GM21367 (cell line): Measurements from ENCODE around the gene UBE2U.
"Not testable (repeated sequence)": the region's sequence is repeated elsewhere in the genome, so short reads cannot be mapped to it uniquely, and the experiment has no call there.

ENCODE experiments used
- ATAC-seq: cut with Tn5 transposase; IDR thresholded peaks from one replicate; pipeline ENCODE4 v1.9.1; 2021; ENCODE audit not compliant: unreplicated experiment

The UBE2U gene

GRCh38 chr1:64236541-64236954 lies 33.1 kb downstream of the UBE2U start:
- ATAC-seq: no peak

GRCh38 chr1:64239519-64239918 lies 36.1 kb downstream of the UBE2U start:
- not testable (repeated sequence) for ATAC-seq

GRCh38 chr1:64240206-64240605 lies 36.8 kb downstream of the UBE2U start:
- no peak for ATAC-seq

DNA sequence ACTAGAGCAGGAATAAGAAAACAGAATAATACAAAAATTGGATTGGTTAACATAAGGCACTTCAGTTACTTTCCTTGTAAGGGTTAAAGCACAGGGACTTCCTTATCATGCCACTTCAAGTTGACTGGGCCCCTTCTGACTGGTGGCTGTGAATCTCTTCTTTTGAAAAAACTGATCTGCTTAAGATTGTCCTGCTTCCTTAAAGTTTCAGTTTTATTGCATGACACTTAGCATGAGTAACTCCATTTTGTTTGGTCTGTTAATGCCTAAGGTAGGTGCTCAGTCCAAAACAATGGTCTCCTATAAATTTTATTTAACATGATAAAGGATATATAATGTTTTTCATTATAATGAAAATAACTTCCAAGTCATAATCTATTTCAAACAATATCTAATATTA lies 37.6 kb downstream of the UBE2U start:
- no peak for ATAC-seq

GRCh38 chr1:64242895-64243756 lies 39.7 kb downstream of the UBE2U start:
- ATAC-seq: no peak

DNA sequence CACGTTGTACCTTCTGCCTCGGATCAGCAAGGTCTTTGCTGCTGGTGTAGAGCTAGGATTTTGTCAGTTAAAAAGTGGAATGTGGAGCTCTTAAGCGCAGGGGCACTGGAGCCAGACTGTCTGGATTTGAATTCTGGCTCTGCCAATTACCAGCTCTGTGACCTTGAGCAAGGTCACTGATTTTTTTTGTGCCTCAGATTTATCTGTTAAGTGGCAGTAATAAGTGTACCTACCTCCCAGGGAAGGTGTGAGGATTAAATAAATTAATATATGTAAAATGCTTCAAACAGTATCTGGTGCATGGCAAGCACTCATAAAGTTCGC lies 40.3 kb downstream of the UBE2U start:
- ATAC-seq: no peak

DNA sequence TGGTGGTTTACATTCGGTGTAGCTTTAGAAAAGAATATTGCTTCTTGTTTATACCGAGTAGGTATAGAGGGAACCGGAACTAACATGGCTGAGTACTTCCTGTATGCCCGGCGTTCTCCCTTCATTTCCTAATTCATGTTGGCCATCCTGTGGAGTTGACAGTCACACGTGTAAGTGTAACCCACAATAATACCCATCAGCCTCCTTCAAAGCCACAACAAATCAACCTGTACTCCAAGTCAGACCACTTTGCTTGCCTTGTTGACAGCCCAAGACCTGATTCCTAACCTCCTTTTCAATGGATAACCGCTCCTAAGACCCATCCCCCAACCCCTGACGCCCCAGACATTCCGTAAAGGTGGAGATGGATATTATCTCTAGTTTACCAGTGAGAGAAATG lies 42.1 kb downstream of the UBE2U start:
- ATAC-seq: no peak

- ATAC-seq: no peak
Observed at GRCh38 chr1:64246294-64246917, 43.0 kb downstream of the UBE2U start.

- no peak for ATAC-seq
Observed at GRCh38 chr1:64248065-64248464, 44.6 kb downstream of the UBE2U start.

DNA sequence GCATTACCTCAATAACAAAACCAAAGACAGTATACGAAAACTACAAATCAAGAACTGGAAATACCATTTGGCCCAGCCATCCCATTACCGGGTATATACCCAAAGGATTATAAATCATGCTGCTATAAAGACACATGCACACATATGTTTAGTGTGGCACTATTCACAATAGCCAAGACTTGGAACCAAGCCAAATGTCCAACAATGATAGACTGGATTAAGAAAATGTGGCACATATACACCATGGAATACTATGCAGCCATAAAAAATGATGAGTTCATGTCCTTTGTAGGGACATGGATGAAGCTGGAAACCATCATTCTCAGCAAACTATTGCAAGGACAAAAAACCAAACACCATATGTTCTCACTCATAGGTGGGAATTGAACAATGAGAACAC lies 47.0 kb downstream of the UBE2U start:
- ATAC-seq: not testable (repeated sequence)

GRCh38 chr1:64251971-64252370 lies 48.5 kb downstream of the UBE2U start:
- no peak for ATAC-seq

GRCh38 chr1:64257233-64257632 lies 53.8 kb downstream of the UBE2U start:
- not testable (repeated sequence) for ATAC-seq

GRCh38 chr1:64258444-64258843 lies 55.0 kb downstream of the UBE2U start:
- not testable (repeated sequence) for ATAC-seq

DNA sequence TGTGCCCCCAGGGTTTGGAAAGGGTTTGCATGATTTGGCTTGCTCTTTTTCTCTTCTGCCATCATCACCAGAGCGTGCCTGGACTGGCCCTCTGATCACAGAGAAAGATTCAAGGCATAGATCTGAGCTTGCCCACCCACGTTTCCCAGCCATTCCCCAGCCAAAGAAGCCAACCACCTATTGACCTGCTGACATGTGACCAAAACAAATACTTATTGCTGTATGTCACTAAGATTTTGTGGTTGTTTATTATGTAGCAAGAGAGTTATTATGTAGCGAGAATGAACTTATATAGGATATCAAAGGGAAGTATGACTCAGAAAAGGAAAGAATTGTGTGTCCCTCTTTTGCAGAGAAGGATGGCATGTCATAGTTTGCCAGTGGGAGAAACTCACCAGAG lies 59.9 kb downstream of the UBE2U start:
- no peak for ATAC-seq

- ATAC-seq: no peak
Observed at GRCh38 chr1:64263856-64264255, 60.4 kb downstream of the UBE2U start.

DNA sequence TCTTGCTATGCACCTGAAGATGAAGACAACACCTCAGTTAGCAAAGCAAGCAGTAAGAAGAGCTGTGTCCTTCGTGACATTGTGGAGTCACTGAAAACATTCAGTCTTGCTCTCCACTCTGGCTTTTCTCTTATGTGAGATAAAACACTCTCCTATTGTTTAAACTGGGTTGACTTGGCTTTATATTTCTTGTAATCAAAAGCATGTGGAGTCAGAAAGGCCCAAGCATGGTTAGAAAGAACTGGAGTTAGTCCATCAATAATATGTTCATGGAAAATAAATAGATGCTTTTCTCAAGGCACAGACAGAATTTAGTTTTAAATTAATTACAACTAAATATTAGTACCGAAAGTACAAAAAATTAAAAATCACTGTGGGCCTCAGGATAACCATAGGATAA lies 61.7 kb downstream of the UBE2U start:
- ATAC-seq: no peak

- ATAC-seq: no peak
Observed at GRCh38 chr1:64266991-64267390, 63.6 kb downstream of the UBE2U start.

DNA sequence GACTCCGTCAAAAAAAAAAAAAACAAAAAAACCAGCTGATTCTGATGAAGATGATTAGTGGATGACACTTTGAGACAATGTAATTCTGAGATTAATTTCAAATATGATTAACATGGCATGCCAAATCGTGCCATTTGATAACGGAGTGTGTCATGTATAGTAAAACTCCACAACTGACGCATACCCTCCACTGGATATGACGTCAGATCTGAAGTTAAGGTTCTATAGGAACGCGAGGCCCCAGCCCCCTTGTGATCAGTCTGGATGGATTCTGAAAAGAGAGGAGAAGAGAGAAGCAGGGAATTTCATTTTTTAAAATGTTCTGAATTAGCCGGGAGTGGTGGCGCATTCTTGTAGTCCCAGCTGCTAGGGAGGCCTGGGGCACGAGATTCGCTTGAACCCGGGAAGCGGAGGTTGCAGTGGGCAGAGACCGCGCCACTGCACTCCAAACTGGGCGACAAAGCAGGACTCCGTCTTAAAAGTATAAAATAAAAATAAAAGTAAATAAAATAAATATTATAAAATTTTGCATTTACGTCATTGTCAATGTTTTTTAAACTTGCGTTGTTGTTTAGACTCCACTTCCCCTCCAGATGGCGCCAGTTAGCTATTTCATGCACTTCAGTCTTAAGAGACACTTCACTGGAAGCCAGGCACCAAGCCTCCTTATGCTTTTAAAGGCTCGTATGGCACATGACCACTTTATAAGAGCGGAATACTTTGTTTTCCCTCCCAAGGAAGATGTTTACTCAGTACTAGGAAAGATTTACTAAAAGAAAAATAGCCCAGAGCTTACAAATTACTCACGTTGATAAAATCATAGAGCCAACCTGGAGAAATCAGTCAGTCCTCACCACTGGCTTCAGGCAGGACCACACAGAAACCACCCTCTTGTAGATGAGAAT lies 65.5 kb downstream of the UBE2U start:
- ATAC-seq: peak; percentile 78

DNA sequence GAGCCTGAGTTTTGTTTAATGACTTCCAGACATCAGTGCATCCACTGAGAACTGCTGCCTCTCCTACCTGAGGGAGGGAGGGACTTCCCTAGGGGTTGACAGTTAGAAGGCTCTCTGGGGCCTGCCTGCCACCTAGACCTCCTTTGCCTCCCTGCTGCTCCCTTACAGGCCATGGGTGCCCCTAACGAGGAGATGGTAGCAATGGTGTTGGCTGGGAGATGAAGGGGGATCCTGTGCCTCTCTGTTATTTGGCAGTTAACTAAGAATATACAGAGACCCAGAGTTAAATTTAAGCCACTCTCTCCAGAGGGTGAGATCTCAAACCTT lies 66.1 kb downstream of the UBE2U start:
- ATAC-seq: no peak

GRCh38 chr1:64280001-64280400 lies 76.6 kb downstream of the UBE2U start:
- no peak for ATAC-seq

DNA sequence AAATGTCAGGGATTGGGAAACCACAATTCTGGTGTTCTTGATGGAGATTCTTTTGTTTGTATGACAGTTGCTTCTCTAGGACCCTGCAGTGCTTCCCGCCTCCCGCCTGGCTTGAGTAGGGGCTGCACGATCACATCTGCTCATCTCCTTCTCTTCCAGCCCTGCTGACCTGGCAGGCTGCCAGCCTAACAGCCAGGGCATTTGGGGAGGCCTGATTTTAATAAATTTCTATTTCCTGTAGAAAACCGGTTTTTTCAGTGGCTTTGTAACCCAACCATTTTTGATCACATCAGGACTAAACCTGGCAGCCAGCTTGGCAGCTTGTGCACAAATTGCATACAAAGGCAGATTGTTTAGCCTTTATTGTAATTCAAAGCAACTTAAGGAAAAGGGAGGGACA lies 78.9 kb downstream of the UBE2U start:
- no peak for ATAC-seq

GRCh38 chr1:64287071-64287470 lies 83.6 kb downstream of the UBE2U start:
- no peak for ATAC-seq
